Measurements from ENCODE around the gene PLXDC1.
"Not testable (repeated sequence)": the region's sequence is repeated elsewhere in the genome, so short reads cannot be mapped to it uniquely, and the experiment has no call there.

PLXDC1 gene

DNA sequence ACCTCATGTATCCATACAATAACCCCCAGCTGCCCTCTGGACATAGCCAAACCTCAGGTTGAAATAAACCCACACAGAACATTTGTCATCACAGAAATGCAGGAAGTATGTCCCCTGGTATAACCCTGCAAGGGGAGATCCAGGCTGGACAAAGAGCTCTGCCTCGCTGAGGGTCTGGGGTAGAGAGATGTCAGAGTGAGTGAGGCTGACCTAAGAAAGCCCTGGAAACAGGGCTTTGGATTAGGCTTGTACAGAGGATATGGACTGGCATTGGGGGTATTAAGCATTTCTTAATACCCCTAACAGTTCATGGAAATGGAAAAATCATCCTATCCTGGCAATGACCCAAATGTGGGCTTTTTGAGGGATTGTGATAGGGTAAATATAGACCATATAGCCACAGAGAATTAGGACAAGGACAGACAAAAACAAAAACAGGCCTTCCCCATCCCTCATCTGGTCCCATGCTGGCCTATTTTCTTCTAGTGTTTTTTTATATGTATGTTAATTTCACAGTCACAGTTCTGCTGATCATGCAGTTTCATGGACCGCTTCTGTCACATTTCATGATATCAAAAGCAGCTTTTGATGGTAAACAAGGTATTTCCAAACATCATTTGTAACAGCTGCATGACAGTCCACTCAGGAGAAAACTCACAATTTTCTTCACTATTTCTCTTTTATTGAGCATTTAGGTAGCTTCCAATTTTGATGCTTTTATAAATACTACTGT is 26.1 kb downstream of the PLXDC1 start:
- no peak for DNase-seq (ENCODE audit: low read depth, low spot score)

DNA sequence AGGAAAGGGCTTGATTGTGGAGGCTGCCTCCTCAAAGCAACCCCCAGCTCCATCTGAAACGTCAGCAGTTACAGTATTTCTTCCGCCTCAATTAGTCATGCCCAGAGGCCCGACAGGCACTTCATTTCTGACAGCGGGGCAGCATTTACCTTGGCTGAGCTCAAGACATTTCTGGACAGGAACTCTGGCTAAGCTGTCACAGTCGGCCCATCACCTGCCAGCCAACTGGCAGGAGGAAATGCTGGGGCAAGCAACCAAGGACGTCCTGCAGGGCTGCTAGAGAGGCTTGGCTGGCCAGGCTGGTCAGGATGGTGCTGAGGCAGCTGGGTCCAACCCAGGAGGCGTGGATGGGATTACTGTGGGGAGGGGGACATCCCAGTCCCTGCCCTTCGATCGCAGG is 27.8 kb downstream of the PLXDC1 start:
- no peak for DNase-seq (ENCODE audit: low read depth, low spot score)

DNA sequence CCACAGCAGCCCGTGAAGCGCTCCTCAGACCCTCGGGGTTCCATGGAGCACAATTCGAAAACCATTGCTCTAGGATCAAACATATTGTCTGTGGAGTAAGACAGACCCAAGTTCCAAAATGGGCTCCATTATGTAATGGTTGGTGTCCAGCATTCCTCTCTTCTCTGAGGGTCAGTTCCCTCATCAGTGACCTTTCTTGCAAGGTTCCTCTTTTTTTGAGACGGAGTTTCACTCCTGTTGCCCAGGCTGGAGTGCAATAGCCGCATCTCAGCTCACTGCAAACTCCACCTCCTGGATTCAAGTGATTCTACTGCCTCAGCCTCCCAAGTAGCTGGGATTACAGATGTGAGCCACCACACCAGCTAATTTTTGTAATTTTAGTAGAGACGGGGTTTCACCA is 28.4 kb downstream of the PLXDC1 start:
- DNase-seq (ENCODE audit: low read depth, low spot score) = no peak

DNA sequence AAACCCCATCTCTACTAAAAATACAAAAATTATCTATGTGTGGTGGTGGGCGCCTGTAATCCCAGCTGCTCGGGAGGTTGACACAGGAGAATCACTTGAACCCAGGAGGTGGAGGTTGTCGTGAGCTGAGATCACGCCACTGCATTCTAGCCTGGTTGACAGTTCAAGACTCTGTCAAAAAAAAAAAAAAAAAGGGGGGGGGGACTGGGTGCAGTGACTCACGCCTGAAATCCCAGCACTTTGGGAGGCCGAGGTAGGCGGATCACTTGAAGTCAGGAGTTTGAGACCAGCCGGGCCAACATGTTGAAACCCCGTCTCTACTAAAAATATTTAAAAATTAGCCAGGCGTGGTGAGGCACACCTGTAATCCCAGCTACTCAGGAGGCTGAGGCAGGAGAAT is 29.5 kb downstream of the PLXDC1 start:
- not testable (repeated sequence) for DNase-seq (ENCODE audit: low read depth, low spot score)

DNA sequence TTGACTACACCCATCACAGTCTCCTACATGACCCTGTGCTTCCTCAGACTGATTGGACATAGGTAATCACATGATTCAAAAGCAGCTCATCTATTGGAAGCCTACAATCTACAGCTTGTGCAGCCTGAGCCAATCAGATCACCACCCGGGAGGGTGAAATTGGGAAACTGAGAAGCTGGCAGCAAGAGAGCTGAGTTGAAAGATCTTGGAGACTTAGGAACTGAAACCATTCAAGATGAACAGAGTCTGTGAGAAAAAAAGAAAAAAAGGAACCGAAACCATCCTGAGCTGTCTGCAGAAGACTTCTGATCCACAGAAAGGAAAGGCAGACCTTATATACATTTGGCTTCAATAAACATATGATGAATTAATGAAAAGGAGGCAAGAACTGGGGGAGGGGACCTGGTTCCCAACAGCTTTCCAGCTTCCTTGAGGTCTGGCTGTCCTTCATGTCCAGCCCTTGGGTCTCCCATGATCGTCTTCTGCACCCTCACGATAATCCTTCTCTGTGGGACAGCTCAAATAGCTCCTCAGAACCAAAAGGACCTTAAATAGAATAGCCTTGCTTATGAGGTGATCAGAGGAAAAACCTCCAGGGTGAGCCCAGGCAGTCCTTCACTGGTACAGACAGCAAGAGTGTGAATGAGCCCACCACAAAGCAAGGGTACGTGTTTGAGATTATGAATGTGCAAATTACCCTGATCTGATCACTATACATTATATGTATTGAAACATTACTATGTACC is 32.6 kb downstream of the PLXDC1 start:
- no peak for DNase-seq (ENCODE audit: low read depth, low spot score)

DNA sequence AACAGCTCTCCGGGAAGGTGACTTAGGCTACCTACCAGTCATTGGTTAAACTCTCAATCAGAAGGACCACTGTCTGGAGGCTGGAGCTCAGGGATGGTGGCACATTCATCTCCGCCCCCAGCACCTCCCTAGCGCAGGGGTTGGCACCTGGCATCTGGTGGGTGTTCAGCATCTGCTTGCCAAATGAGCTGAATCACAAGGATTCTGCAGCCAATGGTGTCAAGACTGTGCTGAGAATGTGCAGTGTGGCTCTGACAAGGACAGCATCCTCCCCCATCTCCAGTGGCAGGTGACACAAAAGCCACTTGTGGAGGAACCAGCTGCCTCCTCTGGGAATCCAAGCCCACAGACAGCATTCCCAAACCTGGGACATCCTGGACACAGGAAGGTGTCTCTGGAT is 35.2 kb downstream of the PLXDC1 start:
- DNase-seq (ENCODE audit: low read depth, low spot score) = no peak

DNA sequence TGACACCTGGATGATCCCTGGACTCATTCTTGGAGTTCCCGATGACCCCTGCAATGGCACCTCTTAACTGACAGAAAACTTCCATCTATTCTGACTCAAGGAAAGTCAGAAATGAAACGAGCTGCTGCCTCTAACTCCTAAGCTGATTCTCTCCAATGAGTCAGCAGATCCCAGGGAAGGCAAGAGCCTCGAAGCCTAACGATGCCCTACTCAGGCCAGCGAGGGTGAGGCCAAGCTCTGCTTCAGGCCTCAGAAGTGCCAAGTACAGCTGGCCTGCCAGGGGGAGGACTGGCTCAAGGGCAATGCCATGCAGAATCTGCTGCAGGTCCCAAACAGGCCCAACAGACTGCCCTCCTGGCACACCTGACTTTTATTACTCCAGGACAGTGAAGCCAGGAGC is 36.3 kb downstream of the PLXDC1 start:
- DNase-seq (ENCODE audit: low read depth, low spot score) = no peak

DNA sequence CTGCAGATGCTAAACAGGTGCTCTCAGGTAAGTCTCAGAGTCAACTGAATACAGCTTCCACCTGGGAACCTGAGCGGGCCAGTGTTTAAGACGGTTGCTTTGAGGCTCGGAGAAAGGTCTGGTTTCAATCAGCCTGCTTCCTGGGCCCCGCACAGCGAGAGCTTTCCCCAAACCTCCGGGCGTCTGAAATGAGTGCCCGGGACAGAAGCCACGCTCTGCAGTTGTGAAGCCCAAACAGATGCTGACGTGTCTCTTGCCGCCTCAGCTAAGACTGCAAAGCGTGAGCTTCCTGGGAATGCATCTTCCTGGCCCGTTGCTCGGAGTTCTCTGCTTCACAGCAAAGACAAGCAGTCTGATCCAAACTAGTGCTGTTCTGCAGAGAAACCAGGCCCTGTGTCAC is 36.7 kb downstream of the PLXDC1 start:
- DNase-seq (ENCODE audit: low read depth, low spot score) = no peak

DNA sequence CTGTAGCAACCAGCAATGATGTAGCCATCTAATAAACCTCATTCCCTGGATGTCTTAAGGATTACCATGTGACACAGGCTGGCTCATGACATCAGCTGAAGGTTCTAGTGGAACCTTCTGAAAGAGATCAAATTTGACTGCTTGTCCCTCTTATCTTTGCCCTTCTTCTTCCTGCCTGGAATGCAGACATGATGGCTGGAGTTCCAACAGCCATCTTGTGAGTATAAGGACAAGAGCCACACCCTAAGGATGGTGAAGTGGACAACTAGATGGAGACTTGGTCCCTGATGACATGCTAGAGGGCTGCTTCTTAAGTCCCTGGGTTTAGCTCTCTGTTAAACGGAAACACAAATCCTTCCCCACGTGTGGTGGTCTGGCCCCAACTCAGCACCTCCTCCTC is 37.6 kb downstream of the PLXDC1 start:
- no peak for DNase-seq (ENCODE audit: low read depth, low spot score)

DNA sequence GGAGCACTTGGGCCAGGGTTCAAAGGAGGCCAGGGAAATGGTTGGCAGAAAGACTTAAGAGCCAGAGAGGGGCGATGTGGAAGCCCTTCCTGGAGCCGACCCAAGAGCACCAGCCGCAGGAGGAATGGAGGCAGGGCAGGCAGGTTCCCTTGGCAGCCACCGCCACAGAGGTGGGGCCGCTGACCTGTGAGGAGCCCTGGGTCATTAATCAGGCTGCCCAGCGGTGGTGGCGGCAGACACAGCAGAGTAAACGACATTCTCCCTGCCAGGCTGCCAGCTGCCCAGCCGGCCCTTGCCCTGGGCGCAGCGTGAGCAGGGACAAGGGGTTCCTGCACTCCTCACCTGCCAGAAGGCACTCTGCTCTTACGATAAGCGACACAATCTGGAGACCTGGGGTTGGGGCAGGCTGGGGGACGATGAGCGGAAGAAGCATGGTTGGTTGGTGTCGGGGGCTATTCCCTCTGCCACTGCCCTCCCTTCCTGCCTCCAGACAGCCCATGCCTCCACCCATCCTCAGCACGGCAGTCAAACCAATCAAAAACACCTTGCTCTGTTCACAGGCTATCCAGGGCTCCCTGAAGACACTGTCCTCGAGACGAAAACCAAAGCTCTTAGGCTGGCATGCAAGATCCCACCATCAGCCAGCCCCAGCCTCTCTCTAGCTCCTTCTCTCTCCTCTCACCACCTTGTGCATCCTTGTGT is 40.9 kb downstream of the PLXDC1 start:
- DNase-seq (ENCODE audit: low read depth, low spot score) = no peak

DNA sequence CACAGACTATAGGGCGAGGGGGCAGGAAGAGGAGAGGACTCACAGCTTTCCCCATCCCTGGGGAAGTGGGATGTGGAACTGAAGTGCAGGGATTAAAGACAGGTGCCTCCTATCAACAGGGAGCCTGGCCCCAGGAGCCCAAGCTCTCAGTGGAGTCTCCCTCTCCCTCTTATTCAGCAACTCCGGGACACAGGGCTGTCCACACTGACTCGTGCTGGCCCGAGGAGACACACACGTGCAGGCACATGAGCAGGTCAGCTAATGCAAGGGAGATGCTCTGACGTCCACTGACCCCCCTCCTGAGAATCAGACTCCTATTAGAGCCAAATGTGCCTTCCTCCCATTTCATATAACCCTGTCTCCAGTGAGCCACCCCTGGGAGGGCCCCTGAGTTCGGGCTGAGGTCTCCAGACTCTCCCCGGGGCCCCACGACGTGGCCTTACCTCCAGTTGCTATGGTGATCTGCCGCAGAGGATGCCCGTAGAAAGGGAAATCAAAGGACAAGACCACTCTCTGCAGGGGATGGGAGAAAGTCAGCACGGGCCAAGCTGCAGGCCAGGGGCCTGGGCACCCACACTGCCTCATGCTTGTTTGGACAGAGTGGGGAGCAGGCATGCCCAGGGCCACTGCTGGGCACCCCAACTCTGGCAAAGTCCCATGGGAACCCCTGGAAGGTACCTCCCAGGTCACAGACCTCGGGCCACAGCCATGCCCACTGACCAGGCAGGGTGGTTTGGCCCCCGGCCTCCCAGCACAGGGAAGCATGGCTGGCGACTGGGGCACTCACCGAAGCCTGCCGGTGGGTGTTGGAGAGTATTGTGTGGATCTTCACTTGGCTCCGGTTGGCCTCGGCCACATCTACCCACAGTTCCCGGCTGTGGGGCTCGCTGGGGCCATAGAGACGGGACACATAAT is 42.7 kb downstream of the PLXDC1 start:
- DNase-seq (ENCODE audit: low read depth, low spot score) = no peak

DNA sequence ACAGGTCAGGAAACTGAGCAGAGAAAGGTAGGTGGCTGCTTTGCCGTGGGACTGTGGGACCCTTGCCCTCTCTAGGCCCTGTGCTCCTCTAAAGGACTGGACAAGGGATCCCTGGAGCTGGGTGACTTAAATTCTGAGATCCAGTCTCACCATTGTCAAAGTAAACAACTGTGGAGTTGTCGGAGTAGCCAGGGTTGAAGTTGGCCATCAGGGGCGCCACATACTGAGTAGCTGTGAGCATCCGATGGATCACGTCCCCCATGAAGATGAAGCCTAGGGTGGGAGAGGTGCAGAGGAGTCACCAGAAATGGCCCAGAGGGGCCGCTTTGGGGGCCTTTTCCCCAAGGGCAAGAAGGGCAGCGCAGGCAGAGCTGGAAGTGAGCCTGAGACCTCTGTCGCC is 43.5 kb downstream of the PLXDC1 start:
- DNase-seq (ENCODE audit: low read depth, low spot score) = no peak

DNA sequence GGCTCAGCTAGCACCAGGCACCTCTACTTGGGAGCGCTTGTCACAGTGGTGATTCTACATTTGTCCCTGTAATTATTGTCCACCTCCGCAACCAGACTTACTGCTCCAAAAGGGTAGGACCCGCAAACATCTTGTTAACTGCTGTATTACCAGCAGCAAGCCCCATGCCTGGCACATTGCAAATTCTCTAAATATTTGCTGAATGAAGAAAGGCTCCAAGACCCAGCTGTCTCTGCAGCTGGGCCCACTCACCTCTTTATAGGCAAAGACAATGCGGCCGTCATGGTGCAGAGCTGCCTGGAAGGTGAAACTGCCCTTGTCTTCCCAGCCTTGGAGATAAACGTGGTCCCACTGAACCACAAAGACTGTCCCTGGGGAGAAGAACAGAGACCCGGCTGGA is 44.3 kb downstream of the PLXDC1 start:
- no peak for DNase-seq (ENCODE audit: low read depth, low spot score)

DNA sequence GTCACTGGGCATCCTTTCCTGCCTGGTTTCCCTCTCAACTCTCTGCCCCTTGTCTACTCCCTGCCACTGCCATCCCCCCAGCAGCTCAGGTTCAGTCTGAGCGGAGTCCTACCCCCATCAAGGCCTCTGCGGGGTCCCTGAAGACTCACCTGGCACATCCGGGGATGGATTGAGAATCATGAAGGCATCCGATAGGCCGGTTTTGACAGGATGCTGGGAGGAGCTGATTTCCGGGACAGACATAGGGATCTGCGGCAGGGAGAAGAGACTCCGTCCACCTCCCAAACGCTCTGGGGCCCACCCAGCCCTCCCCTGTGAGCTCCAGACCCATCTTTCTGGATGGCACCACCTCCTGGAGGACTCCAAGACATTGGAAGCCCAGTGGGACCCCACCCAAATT is 45.7 kb downstream of the PLXDC1 start:
- no peak for DNase-seq (ENCODE audit: low read depth, low spot score)

DNA sequence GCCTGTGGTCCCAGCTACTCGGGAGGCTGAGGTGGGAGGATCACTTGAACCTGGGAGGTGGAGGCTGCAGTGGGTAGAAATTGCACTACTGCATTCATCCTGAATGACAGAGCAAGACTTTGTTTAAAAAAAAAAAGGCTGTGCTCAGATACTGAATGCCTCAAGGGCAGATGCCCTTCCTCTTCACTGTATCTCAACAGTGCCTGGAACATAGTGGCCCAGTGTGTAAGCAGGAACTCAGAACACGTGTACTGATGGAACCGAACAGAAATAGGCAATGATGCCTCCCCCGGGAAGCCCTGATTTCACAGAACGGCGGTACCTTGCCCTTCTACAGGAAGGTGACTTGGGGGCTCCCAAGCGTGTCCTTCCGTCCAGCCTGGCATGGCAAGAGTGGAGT is 46.8 kb downstream of the PLXDC1 start:
- no peak for DNase-seq (ENCODE audit: low read depth, low spot score)

DNA sequence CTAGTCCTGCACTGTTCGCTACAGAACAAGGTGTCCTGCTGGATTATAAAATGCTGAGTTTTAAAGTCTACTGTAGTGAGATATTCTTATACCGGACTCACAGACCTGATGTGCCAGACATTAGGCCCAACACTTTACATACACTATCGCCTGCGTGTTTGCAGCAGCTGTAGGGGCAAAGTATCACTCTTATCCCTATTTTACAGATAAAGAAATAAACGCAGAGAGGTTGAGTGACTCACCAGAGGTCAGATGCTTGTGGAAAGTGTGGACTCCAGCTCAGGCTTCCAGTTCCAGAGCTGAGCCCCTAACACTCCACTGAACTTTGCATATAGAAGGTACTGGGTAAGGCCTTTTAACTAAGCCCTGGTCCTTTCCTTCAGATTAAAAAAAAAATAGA is 47.4 kb downstream of the PLXDC1 start:
- DNase-seq (ENCODE audit: low read depth, low spot score) = no peak

DNA sequence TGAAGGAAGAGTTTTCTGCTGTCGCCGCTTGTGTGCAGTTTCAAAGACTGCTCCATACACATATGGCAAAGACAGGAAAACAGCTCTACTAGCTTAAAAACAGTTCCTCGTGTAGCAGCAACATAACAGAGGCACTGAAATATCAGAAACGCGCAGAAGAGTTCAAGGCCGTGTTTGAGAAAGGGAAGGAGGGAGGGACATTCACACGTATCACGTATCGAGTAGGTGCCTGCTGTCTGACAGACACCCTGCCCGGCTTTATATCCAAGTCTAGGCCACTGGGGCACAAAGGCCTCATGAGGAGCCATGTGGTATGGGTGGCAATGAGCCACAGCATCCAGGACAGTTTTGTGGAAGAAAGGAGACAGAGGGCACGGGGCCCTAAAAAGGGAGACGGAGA is 50.3 kb downstream of the PLXDC1 start:
- no peak for DNase-seq (ENCODE audit: low read depth, low spot score)

DNA sequence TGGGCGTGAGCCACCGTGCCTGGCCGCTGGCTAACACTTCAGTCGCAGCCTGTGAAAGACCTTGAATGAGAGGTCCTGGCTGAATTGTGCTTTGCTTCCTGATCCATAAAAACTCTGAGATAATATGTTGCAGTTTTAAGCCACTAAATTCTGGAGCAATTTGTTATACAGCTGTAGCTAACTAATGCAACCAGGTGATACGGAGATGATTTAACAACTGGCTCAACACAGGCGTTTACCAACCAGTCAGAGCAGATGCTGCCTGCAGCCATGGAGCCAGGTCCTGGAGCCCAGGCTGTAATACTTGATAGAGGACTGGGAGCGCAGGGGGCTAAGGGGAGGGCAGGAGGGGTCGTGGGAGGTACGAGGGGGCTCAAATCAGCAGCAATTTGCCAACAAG is 50.9 kb downstream of the PLXDC1 start:
- no peak for DNase-seq (ENCODE audit: low read depth, low spot score)

DNA sequence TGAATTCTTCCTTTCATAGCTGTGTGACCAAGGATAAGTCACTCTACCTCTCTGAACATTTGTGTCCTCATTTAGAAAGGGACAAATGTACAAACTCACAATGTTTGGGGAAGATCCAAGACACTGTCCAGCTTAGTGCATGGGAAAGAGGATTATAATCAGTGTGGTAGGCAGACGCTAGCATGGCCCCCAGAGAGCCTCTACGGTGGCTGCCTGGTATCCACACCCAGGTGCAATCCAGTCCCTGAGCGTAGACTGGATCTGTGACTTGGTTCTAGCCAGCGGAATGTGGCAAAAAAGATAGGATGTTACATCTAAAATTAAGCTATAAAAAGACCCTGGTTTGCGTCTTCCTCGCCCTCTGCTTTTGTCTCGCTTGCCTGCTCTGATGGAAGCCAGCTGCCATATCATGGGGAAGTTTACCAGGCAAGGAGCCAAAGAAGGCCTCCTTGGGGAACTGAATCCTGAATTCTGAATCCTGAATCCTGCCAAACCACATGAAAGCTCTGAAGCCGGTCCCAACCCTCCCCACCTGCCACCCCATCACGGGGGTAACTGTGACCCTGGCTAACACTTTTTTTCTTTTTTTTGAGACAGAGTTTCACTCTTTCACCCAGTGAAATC is 51.7 kb downstream of the PLXDC1 start:
- no peak for DNase-seq (ENCODE audit: low read depth, low spot score)

DNA sequence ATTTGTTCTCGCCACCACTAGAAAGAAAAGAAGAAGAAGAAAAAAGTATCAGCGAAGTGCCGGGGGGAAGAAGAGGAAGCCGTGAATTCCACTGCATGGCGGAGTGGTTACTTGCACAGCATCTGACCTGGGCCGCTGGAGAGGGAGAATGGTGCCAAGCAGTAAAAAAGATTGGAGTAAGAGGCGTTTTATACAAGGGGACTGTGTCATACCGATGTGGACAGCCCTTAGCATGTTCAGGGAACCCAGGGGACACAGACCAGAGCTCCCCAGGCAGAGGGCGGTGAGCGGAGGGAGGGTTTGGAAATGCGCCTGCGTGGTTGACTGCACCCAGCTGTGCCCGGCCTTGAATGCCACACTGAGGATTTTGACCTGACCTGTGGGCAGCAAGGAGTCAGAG is 52.8 kb downstream of the PLXDC1 start:
- DNase-seq (ENCODE audit: low read depth, low spot score) = no peak

DNA sequence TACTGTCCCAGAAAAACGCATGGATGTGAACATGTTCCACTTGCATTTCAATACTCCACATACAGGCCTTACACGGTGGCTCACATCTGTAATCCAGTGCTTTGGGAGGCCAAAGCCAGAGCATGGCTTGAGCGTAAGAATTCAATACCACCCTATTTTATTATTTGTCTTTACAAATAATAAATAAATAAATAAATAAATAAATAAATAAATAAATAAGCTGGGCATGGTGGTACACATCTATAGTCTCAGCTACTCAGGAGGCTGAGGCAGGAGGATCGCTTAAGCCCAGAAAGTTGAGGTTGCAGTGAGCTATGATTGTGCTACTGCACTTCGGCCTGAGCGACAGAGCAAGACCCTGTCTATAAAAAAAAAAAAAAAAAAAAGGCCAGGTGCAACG is 53.9 kb downstream of the PLXDC1 start:
- DNase-seq (ENCODE audit: low read depth, low spot score) = no peak
